Measurements from ENCODE around the gene FBN2.

DNA sequence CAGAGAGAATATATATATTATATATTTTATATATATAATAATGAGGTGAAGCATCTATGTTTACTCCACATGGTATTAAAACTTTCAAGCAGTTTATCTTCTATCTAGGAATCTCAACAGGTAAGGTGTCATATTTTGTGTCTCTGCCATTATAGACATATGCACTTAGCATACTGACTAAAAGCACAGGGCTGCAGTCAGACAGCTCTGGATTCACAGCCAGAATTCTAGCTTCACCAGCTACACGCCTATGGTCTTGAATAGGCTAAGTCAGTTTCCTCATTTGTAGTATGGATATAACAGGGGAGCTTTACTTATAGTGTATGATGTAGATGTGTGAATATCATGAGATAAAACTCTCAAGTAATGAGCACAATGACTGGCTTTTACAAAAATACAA lies 57.9 kb downstream of the FBN2 start:
- TF ChIP-seq TEAD4 (IDR thresholded peaks at IDR 0.05; ENCODE audit: low read length) (no peak), TEAD4 (CRISPR knock-in tag; IDR thresholded peaks at IDR 0.05; ENCODE audit: borderline replicate concordance) (no peak), L3MBTL2 (IDR thresholded peaks at IDR 0.05) (no peak), ZNF143 (CRISPR knock-in tag; IDR thresholded peaks at IDR 0.05) (no peak)
